GM18520 (cell line): ENCODE data around the gene GRIK4.

ENCODE experiments used
- ATAC-seq: cut with Tn5 transposase; IDR thresholded peaks from one replicate; pipeline ENCODE4 v1.9.1; 2021; ENCODE audit not compliant: unreplicated experiment

GRIK4 gene

GRCh38 chr11:120828847-120829246 is 317.3 kb downstream of the GRIK4 start:
- no peak for ATAC-seq

GRCh38 chr11:120830085-120830620 is 318.6 kb downstream of the GRIK4 start:
- ATAC-seq: no peak

DNA sequence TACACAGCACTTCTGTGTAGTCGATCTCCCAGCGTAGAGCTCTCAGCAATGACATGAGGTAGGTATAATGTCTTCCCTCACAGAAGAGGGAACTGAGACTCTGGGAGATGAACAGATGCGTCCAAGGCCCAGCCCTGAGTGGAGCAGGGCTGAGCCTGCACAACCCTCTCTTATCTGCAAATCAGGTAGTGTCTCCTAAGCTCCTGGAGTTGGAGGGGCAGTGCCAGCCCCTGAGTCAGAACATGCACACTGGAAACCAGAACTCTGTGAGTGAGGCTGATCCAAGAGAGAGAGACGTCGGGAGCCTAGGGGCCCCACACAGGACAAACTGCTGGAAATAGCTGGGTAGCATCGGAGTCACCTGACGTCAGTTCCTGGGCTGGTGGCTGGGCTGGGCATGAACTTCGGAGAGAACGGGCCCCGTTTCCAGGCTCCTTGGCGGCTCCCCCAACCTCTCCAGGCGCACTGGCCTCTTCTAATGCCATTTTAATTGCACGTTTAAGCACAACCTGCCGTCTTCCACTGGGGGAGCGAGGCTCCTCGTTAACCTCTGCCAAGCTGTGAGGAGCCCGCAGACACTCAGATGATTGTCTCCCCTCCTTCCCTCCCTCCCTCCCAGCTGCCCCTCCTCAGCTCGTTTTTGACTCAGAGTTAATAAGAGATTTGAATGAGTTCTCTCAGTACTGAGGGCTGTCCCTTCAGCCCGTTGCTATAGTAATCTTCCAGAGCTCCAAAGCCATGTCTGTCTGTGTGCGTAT is 321.1 kb downstream of the GRIK4 start:
- ATAC-seq: no peak

DNA sequence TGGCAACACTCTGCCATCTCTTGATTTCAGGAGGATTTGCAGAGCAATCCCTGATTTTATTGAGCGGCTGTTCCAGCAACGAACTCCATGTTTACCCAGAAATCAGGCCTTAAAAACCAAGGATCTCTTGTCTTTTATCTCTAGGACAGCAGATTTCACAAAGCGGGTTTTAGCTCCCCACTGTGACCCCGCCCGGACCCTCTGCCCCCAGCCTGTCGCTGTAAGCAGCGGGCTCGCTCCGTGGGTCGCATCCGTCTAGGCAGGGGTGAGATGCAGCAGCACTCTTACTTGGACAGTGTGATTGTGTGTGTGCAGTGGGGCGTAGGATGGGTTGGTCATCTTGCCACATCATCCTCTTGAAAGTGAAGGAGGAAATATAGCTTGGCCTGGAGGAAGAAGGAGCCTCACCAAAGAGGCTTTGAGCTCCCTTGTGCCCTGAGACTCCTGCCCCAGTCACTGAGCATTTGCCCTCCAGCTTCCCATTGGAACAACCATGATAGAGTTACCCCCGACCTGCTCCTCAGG is 323.2 kb downstream of the GRIK4 start:
- ATAC-seq: no peak

DNA sequence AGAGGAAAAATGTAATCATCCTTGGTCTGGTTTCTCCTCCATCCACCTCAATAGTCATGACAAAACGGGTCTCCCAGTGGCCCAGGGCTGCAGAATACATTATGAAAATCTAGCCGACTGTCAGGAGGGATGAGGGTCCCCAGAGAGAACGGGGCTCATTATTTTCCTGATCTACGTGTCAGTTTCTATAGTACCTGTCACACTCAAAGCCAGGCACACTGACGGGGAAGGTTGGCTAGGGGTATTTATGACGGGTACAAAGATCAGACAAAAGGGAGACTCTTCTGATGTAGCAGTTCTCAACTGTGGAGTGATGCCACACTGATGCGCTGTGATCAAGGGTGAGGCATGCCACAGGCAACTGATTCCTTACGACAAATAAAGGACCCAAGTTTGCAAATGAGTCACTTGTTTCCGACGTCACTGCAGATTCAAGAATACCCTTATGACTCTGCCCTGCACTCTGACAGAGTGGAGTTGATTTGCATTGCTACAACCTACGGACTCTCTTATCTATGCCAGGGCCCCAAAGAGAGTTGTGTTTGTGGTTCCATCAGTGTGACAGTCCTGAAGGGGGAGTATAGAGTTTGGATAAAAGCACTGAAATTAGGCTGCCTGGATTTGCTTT is 324.2 kb downstream of the GRIK4 start:
- peak; percentile 94 for ATAC-seq

DNA sequence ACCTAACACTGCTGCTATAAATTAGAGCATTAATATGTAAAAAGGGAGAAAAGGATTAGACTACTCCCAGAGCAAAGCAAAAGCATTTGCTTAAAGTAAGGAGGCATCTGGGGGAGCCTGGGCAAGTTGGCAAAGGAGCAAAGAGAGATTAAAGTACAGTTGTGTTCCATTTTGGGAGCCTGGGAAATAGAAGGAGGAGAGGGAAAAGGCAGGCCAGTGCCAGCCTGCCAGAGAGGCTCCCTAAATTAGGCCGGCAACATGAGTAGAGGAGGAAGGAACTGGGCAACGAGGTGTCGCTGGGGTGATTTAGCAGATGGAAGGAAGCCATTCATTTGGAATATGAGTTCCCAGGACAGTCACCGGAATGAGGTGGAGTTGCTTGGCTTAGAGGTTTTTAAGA is 326.1 kb downstream of the GRIK4 start:
- ATAC-seq: no peak

GRCh38 chr11:120839201-120839600 is 327.7 kb downstream of the GRIK4 start:
- ATAC-seq: no peak

DNA sequence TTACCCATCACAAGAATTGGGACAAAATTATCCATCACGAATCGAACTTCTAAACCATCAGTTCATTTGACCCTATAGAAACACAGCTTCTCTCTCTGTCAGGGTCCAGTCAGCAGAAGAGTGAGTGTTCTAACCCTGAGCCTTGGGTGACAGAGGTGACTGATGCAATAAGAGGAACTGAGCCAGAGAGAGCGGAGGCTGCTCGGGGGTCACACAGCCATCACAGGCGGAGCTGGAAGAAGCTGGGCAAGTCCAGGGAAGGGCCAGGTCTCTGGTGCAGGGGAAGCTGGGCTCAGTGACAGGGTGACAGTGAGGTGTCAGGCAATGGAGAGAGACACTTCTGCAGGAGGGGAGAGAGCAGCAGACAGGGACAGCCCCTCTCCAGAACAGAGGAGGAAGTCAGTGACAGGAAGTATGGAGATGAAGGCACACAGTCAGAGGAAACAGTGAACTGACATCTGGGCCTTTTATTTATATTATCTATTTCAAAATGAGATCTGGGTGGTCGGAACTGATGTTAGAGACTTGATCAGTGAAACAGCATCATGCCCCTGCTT is 328.4 kb downstream of the GRIK4 start:
- ATAC-seq: no peak

DNA sequence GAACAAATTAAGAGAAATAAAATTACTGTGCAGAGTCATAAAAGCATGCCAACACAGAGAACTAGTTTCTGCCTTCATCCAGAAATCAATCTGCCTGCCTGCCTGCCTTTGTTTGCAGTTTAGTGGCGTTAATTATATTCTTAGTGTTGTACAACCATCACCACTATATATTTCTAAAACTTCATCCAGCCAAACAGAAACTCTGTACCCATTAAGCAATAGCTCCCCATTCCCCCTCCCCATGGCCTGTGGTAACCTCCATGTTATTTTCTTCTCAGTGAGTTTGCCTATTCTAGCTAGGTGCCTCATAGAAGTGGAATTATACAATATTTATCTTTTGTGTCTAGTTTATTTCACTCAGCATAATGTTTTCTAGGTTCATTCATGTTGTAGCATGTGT is 329.1 kb downstream of the GRIK4 start:
- ATAC-seq: no peak

- ATAC-seq: no peak
These were observed 329.5 kb downstream of the GRIK4 start for GRCh38 chr11:120841074-120841473.

- no peak for ATAC-seq
These were observed 330.6 kb downstream of the GRIK4 start for GRCh38 chr11:120842195-120842594.

- ATAC-seq: no peak
These were observed 341.9 kb downstream of the GRIK4 start for GRCh38 chr11:120853435-120853834.

DNA sequence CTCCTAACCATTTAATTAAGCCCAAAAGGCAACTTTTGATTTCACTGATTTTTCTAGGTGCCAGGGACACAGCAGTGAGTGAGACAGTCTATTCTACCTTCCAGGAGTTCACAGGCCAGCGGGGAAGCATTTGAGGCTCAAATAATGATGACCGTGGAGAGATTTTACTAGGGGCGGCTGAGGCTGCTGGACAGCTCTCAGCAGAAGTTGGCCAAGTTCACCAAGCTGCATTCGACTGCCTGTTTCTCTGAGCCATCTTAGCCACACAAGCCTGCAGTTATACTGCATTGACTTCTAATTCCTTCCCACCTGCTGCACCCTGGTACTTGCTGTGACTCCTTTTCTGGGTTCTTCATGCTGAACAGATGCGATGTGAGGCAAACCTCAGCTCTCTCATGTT is 343.4 kb downstream of the GRIK4 start:
- ATAC-seq: no peak

GRCh38 chr11:120857508-120857907 is 346.0 kb downstream of the GRIK4 start:
- ATAC-seq: no peak

DNA sequence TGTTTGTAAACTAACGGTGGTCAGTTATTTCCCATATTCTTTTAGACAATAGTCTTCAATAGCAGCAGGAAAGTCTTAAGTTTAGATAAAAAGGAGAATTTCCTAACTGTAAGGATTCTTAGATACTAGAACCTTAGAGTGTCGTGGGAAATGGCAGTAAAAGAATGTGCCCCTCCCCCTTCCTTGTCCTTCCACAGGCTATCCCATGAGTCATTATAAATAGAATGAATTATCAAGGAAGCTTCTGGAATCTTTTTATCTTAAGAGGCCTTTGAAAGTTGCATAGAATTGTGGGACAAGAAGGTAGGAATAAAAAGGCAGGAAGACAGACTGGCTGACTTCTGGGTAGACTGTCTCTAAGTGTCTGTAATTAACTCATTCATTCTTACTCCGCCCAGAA is 347.2 kb downstream of the GRIK4 start:
- no peak for ATAC-seq

DNA sequence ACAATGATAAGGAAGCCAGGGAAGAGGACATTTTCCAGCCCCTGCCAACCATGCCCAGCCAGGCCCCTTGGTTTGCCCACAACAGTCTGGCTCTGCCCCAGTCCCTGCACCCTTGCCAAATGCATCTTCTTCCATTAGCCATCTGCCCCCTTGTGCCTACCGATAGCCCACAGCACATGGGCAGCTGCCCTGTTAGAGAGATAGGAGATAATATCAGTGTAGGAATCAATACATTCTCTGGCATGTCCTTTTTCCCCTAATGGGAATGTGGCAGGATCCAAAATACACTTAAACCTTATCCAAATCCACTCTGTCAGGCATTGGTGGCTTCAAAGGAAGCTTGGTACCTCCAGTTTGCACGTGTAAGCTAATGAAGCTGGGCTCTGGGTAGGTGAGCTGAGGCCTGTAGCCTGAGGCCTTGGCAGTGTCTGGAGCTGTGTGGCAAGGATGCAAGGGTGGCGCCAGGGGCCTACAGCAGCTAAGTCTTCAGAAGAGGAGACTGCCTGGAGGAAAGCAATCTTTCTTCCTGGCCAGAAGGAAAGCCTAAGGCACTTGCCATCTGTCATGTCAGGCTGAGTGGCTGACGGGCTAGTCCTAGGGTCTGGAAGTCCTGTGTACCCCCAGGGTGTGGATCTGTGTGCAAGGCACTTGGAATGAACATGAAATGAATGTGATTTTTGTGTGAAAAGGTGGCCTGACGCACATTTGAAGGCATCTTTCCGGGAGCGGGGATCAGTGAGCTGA is 348.2 kb downstream of the GRIK4 start:
- no peak for ATAC-seq

DNA sequence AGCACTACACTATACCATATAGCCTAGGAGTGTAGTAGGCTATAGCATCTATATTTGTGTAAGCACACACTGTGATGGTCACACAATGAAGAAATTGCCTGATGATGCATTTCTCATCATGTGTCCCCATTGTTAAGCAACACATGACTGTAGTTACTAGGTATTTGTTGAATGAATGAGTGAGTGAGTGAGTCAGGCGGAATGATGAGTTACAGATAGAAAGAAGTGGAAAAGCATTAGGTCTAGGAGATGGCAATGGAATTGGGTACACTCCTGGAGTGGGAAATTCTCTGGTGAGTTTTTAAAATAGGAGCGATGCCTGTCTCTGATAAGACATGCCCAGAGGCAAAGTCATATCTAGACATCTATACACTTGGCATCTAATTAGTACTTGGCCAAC is 351.8 kb downstream of the GRIK4 start:
- no peak for ATAC-seq

- no peak for ATAC-seq
These were observed 355.5 kb downstream of the GRIK4 start for GRCh38 chr11:120867024-120867423.

GRCh38 chr11:120867531-120867930 is 356.0 kb downstream of the GRIK4 start:
- no peak for ATAC-seq

DNA sequence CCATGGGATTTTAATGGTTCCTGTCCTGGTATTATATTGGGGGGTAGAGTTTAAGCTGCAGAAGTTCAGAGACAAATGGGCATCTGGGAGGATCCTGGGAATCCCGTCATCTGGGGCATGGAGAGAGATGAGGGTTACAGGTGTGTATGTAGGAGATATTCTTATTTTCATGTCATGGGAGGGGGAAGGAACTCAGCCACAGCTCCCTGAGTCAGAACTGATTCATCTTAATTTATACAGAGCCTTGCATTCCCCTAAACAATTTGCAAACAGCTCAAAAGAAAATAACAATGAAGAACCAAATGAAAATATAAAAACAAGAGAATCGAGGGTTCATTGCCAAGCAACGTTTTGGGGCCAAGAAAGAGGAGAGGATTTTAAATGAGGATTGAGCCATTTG is 356.4 kb downstream of the GRIK4 start:
- ATAC-seq: no peak

GRCh38 chr11:120869097-120869496 is 357.5 kb downstream of the GRIK4 start:
- no peak for ATAC-seq
